Lung microvascular endothelial cell (primary cell): ENCODE measurements around the gene TNPO2. TPM values are rescaled to one million over a fixed set of nuclear protein-coding genes. Genes with fewer than 3 reads are reported as not detected.

Source experiments
- DNase-seq, 2 donors: peaks; one replicate each; pipeline versions ENCODE4 v3.0.0 to v3.0.0-alpha.2; 2010; ENCODE audit warnings: low read depth in 2 of 2
- total RNA-seq: library from RNA; depleted of rRNA; stranded (reverse); fragments of >200 nt; gene quantifications from 2 replicates; pipeline ENCODE4 v1.2.1, GENCODE V29; 2014

Gene TNPO2
- total RNA-seq, 1 donor from 2014 or later: 19.4 TPM

- DNase-seq: no peak
Measured at GRCh38 chr19:12649941-12650340, 73.8 kb downstream of the TNPO2 start.

Other genes starting within 250 kb of the TNPO2 start
- 2.6 and 4.4 TPM in 2 replicates for gene ZNF709, start 239.1 kb downstream of the TNPO2 start, total RNA-seq
- 6.5 and 11.1 TPM in 2 replicates for gene ZNF564, start 172.4 kb downstream of the TNPO2 start, total RNA-seq
- 5.2 and 6.9 TPM in 2 replicates for gene ZNF490, start 113.1 kb downstream of the TNPO2 start, total RNA-seq
- 8.3 and 8.9 TPM in 2 replicates for gene ZNF791, start 113.0 kb downstream of the TNPO2 start, total RNA-seq
- 37.0 and 77.2 TPM in 2 replicates for gene MAN2B1, start 57.2 kb downstream of the TNPO2 start, total RNA-seq
- gene WDR83, start 57.1 kb downstream of the TNPO2 start, total RNA-seq: 6.3 and 9.1 TPM in 2 replicates
- gene DHPS, start 42.1 kb downstream of the TNPO2 start, total RNA-seq: 40.8 and 41.1 TPM in 2 replicates
- gene GNG14, start 35.9 kb downstream of the TNPO2 start, total RNA-seq: not detected in 2 replicates
- gene FBXW9, start 27.3 kb downstream of the TNPO2 start, total RNA-seq: 3.8 and 5.2 TPM in 2 replicates
- 124 and 182 TPM in 2 replicates for gene TRIR, start 10.8 kb upstream of the TNPO2 start, total RNA-seq
- 67.8 and 73.8 TPM in 2 replicates for gene GET3, start 13.6 kb upstream of the TNPO2 start, total RNA-seq
- gene BEST2, start 27.9 kb upstream of the TNPO2 start, total RNA-seq: not detected in 2 replicates
- 5.4 and 9.3 TPM in 2 replicates for gene HOOK2, start 51.6 kb upstream of the TNPO2 start, total RNA-seq
- gene JUNB, start 67.6 kb upstream of the TNPO2 start, total RNA-seq: 59.3 and 124 TPM in 2 replicates
- gene PRDX2, start 77.9 kb upstream of the TNPO2 start, total RNA-seq: 185 and 189 TPM in 2 replicates
- gene THSD8, start 78.1 kb upstream of the TNPO2 start, total RNA-seq: 0.20 TPM in 1 of 2 replicates, not detected in the other
- 7.1 and 9.8 TPM in 2 replicates for gene RNASEH2A, start 82.7 kb upstream of the TNPO2 start, total RNA-seq
- gene RTBDN, start 110.6 kb upstream of the TNPO2 start, total RNA-seq: not detected in 2 replicates
- 0.44 and 0.60 TPM in 2 replicates for gene MAST1, start 114.6 kb upstream of the TNPO2 start, total RNA-seq
- gene DNASE2, start 157.5 kb upstream of the TNPO2 start, total RNA-seq: 22.0 and 23.6 TPM in 2 replicates
- not detected in 2 replicates for gene KLF1, start 163.3 kb upstream of the TNPO2 start, total RNA-seq
- gene GCDH, start 167.2 kb upstream of the TNPO2 start, total RNA-seq: 13.7 and 17.3 TPM in 2 replicates
- gene SYCE2, start 195.4 kb upstream of the TNPO2 start, total RNA-seq: under 0.01 and 0.20 TPM in 2 replicates
- 40.8 and 53.6 TPM in 2 replicates for gene FARSA, start 209.8 kb upstream of the TNPO2 start, total RNA-seq
- 1,060 and 1,340 TPM in 2 replicates for gene CALR, start 214.7 kb upstream of the TNPO2 start, total RNA-seq
- gene RAD23A, start 221.9 kb upstream of the TNPO2 start, total RNA-seq: 36.8 and 60.5 TPM in 2 replicates
- 18.5 and 21.1 TPM in 2 replicates for gene GADD45GIP1, start 233.3 kb upstream of the TNPO2 start, total RNA-seq
- under 0.01 and 0.22 TPM in 2 replicates for gene DAND5, start 245.6 kb upstream of the TNPO2 start, total RNA-seq